HepG2 (cell line): ENCODE measurements around the gene CTRB2. TPM values are rescaled to one million over a fixed set of nuclear protein-coding genes. Genes with fewer than 3 reads are reported as not detected.
A peak's percentile ranks its signal among the peaks of the same experiment; 100 is the strongest.

Experiments
- BRD4 ChIP-seq: sonication (generic); formaldehyde crosslinking; IDR thresholded peaks from 2 replicates; pipeline ENCODE4 v1.4.0; 2020; ENCODE audit warnings: missing genetic modification reagents
- HES4 ChIP-seq: sonication (generic); formaldehyde crosslinking; IDR thresholded peaks from 2 replicates; pipeline ENCODE4 v1.9.0; 2021; ENCODE audit warnings: mild to moderate bottlenecking, missing genetic modification reagents, borderline replicate concordance
- HIC2 ChIP-seq: sonication (generic); formaldehyde crosslinking; IDR thresholded peaks from 2 replicates; pipeline ENCODE4 v1.9.0; 2022; ENCODE audit warnings: low read depth, missing genetic modification reagents
- KAT2B ChIP-seq: fragments of 150-350 bp; IDR thresholded peaks from 2 replicates; pipeline ENCODE4 v1.6.1; 2014; ENCODE audit warnings: low read depth, low read length, borderline replicate concordance
- MXD3 ChIP-seq: IDR thresholded peaks from 2 replicates; pipeline ENCODE4 v1.6.1; 2016; ENCODE audit warnings: mild to moderate bottlenecking, missing biosample characterization, missing genetic modification reagents
- MXI1 ChIP-seq: IDR thresholded peaks from 3 replicates; pipeline ENCODE4 v1.6.1; 2012; ENCODE audit warnings: low read depth, low read length, inconsistent platforms, borderline replicate concordance
- NR1H2 ChIP-seq: sonication (generic); formaldehyde crosslinking; IDR thresholded peaks from 2 replicates; pipeline ENCODE4 v1.8.1; 2022; ENCODE audit warnings: low read depth, missing genetic modification reagents, borderline replicate concordance
- RELA ChIP-seq: sonication (generic); formaldehyde crosslinking; IDR thresholded peaks from 2 replicates; pipeline ENCODE4 v1.4.0; 2020; ENCODE audit warnings: missing genetic modification reagents
- SNAPC4 ChIP-seq: sonication (generic); formaldehyde crosslinking; IDR thresholded peaks from 2 replicates; pipeline ENCODE4 v1.4.0; 2020; ENCODE audit warnings: mild to moderate bottlenecking, missing genetic modification reagents
- U2AF2 ChIP-seq: fragments of 200-400 bp; formaldehyde crosslinking; IDR thresholded peaks from 2 replicates; pipeline ENCODE4 v1.6.1; 2017; ENCODE audit warnings: low read depth, mild to moderate bottlenecking, low read length
- ZBTB43 ChIP-seq: sonication (generic); formaldehyde crosslinking; conservative IDR thresholded peaks from 2 replicates; pipeline ENCODE4 v1.4.0; 2020; ENCODE audit warnings: missing genetic modification reagents
- ZKSCAN1 ChIP-seq: fragments of 150-350 bp; IDR thresholded peaks from 2 replicates; pipeline ENCODE4 v1.6.1; 2014; ENCODE audit warnings: low read length
- ZMYM4 ChIP-seq: sonication (generic); formaldehyde crosslinking; IDR thresholded peaks from 2 replicates; pipeline ENCODE4 v1.8.1; 2023; ENCODE audit warnings: mild to moderate bottlenecking, missing genetic modification reagents
- ZNF101 ChIP-seq: sonication (generic); formaldehyde crosslinking; IDR thresholded peaks from 2 replicates; pipeline ENCODE4 v1.4.0; 2020; ENCODE audit warnings: mild to moderate bottlenecking, low read depth, missing genetic modification reagents, borderline replicate concordance
- ZNF138 ChIP-seq: sonication (generic); formaldehyde crosslinking; IDR thresholded peaks from 2 replicates; pipeline ENCODE4 v1.5.0; 2020; ENCODE audit warnings: mild to moderate bottlenecking, low read depth, missing genetic modification reagents
- ZNF275 ChIP-seq: sonication (generic); formaldehyde crosslinking; IDR thresholded peaks from 2 replicates; pipeline ENCODE4 v1.8.0; 2022; ENCODE audit warnings: missing genetic modification reagents, mild to moderate bottlenecking, inconsistent platforms, borderline replicate concordance
- ZNF546 ChIP-seq: sonication (generic); formaldehyde crosslinking; conservative IDR thresholded peaks from 2 replicates; pipeline ENCODE4 v1.8.1; 2023; ENCODE audit warnings: mild to moderate bottlenecking, missing genetic modification reagents
- ZNF629 ChIP-seq: sonication (generic); formaldehyde crosslinking; conservative IDR thresholded peaks from 2 replicates; pipeline ENCODE4 v1.5.0; 2020; ENCODE audit warnings: missing genetic modification reagents
- ZNF737 ChIP-seq: sonication (generic); formaldehyde crosslinking; IDR thresholded peaks from 2 replicates; pipeline ENCODE4 v1.5.0; 2020; ENCODE audit warnings: missing genetic modification reagents, mild to moderate bottlenecking, borderline replicate concordance
- ZNF75D ChIP-seq: sonication (generic); formaldehyde crosslinking; IDR thresholded peaks from 2 replicates; pipeline ENCODE4 v1.8.1; 2023; ENCODE audit warnings: missing genetic modification reagents, mild to moderate bottlenecking, borderline replicate concordance
- ZSCAN9 ChIP-seq: IDR thresholded peaks from 2 replicates; pipeline ENCODE4 v1.6.1; 2016; ENCODE audit warnings: borderline replicate concordance
- polyA plus RNA-seq, 8 experiments: library from polyadenylated mRNA; depleted of rRNA in 3 of 8; stranded (reverse) in 7 of 8; unstranded in 1 of 8; fragments of >200 nt; fragmentation: Illumina TruSeq in 4 of 8; extraction: Trizol in 4 of 8; gene quantifications; 2 replicates each; pipeline versions ENCODE4 v1.2.1 to v1.2.3, GENCODE V29; 2011 to 2016; ENCODE audit warnings: low read depth in 4 of 8, missing spikeins in 1 of 8, mixed read lengths in 1 of 8; ENCODE audit not compliant: insufficient read depth in 1 of 8
- total RNA-seq, 5 experiments: library from RNA; depleted of rRNA; stranded (reverse); fragments of >200 nt; fragmentation: Illumina TruSeq; extraction: Trizol; gene quantifications; 2 replicates each; pipeline ENCODE4 v1.2.3, GENCODE V29; 2016; ENCODE audit warnings: low read depth in 1 of 5

CTRB2 gene
- total and polyA plus RNA-seq, 2 of the 13 experiments (the other 11 are each of a cell fraction or from before 2014, with no cell fraction given): 0.13 TPM; not detected in 1

- no peak for TF ChIP-seq SNAPC4
- TF ChIP-seq ZBTB43 (CRISPR knock-in tag): 0 out of 2 replicates have a peak, but pooled peaks have one; percentile 17
- TF ChIP-seq KAT2B: no peak
- TF ChIP-seq RELA (CRISPR knock-in tag): no peak
- TF ChIP-seq U2AF2: no peak
- peak; percentile 28; the same call in 1 of the 2 replicates for TF ChIP-seq ZNF546 (CRISPR knock-in tag)
- TF ChIP-seq ZNF629 (CRISPR knock-in tag): 0 out of 2 replicates have a peak, but pooled peaks have one; percentile 2
- TF ChIP-seq BRD4 (CRISPR knock-in tag): no peak
- TF ChIP-seq ZMYM4 (CRISPR knock-in tag): peak; percentile 58; the same call in 1 of the 2 replicates
- TF ChIP-seq ZNF737 (CRISPR knock-in tag): no peak
- no peak for TF ChIP-seq ZNF75D (CRISPR knock-in tag)
- no peak for TF ChIP-seq ZNF101 (CRISPR knock-in tag)
- TF ChIP-seq ZKSCAN1: no peak
- TF ChIP-seq MXI1: peak; percentile 77; the same call in 1 of the 3 replicates
- peak; percentile 43; the same call in 1 of the 2 replicates for TF ChIP-seq HES4
- peak; percentile 57; the same call in 1 of the 2 replicates for TF ChIP-seq ZNF275 (CRISPR knock-in tag)
- TF ChIP-seq ZNF138: no peak; the same call in none of the 2 replicates
- TF ChIP-seq MXD3 (CRISPR knock-in tag): peak; percentile 76; the same call in 1 of the 2 replicates
- TF ChIP-seq HIC2 (CRISPR knock-in tag): no peak
- no peak for TF ChIP-seq NR1H2 (CRISPR knock-in tag)
- no peak; the same call in 1 of the 2 replicates for TF ChIP-seq ZSCAN9 (CRISPR knock-in tag)
These were observed 43.9 kb upstream of the CTRB2 start (continued) for GRCh38 chr16:75250809-75251279.
